Measurements from ENCODE around the gene BLNK. TPM values are rescaled to one million over a fixed set of nuclear protein-coding genes. Genes with fewer than 3 reads are reported as not detected.
"Not testable (repeated sequence)": the region's sequence is repeated elsewhere in the genome, so short reads cannot be mapped to it uniquely, and the experiment has no call there.

BLNK gene
- total RNA-seq, 5 donors from 2014 or later (not counting 1 experiment from before 2014, with no cell fraction given) = 1.3 to 8.2 (median 1.7) TPM

GRCh38 chr10:96205580-96205979 is 65.8 kb downstream of the BLNK start:
- H3K27ac Mint-ChIP-seq = no peak overlapping the region
- no peaks in the 10 kb centered on the region for H3K36me3 ChIP-seq (ENCODE audit: control insufficient read depth in 2 of 2, extremely low read depth in 1 of 2, insufficient read depth in 1 of 2, low read length in 1 of 2)
- no peaks in the 10 kb centered on the region for H3K9me3 Mint-ChIP-seq
- H3K4me1 ChIP-seq (ENCODE audit: control insufficient read depth in 1 of 2, extremely low read depth in 1 of 2, insufficient read depth in 2 of 2, low read length in 2 of 2) = no peaks in the 10 kb centered on the region
- ATAC-seq (replicated peaks in 1 of 4) (no peak), DNase-seq (no peak)
- no peak overlapping the region for H3K27ac ChIP-seq (ENCODE audit: low read length)
- WGBS (ENCODE audit: insufficient coverage) = 100% methylated on average over 1 of the region's 1 CpG
- H3K4me3 ChIP-seq (ENCODE audit: control insufficient read depth in 1 of 2, extremely low read depth in 1 of 2, low read length in 1 of 2) = no peak overlapping the region
- CTCF ChIA-PET = no interaction called here
- H3K27me3 ChIP-seq (replicated peaks in 1 of 2; ENCODE audit: control insufficient read depth in 2 of 2, extremely low read depth in 1 of 2, insufficient read depth in 2 of 2, low read length in 1 of 2) = peaks cover 0 to 6% of the 10 kb centered on the region in 2 experiments
- POLR2A ChIA-PET = no interaction called here
- H3K4me1 Mint-ChIP-seq = no peaks in the 10 kb centered on the region
- no peaks in the 10 kb centered on the region for H3K36me3 Mint-ChIP-seq
- peaks cover 0 to 2% of the 10 kb centered on the region in 2 donors for H3K27me3 Mint-ChIP-seq
- H3K4me3 Mint-ChIP-seq = no peak overlapping the region
- no peaks in the 10 kb centered on the region for H3K9me3 ChIP-seq

- no peaks in the 10 kb centered on the region for H3K27me3 ChIP-seq (replicated peaks in 1 of 2; ENCODE audit: control insufficient read depth in 2 of 2, extremely low read depth in 1 of 2, insufficient read depth in 2 of 2, low read length in 1 of 2)
- H3K4me1 Mint-ChIP-seq = no peaks in the 10 kb centered on the region
- WGBS (ENCODE audit: insufficient coverage) = no CpG with 5 or more reads among the region's 1 CpG
- no peaks in the 10 kb centered on the region for H3K36me3 ChIP-seq (ENCODE audit: control insufficient read depth in 2 of 2, extremely low read depth in 1 of 2, insufficient read depth in 1 of 2, low read length in 1 of 2)
- DNase-seq = no peak
- no peaks in the 10 kb centered on the region for H3K4me1 ChIP-seq (ENCODE audit: control insufficient read depth in 1 of 2, extremely low read depth in 1 of 2, insufficient read depth in 2 of 2, low read length in 2 of 2)
- no peak overlapping the region for H3K27ac Mint-ChIP-seq
- CTCF ChIA-PET = no interaction called here
- H3K36me3 Mint-ChIP-seq = no peaks in the 10 kb centered on the region
- ATAC-seq (replicated peaks in 1 of 4) = no peak
- no peak overlapping the region for H3K4me3 Mint-ChIP-seq
- no peak overlapping the region for H3K4me3 ChIP-seq (ENCODE audit: control insufficient read depth in 1 of 2, extremely low read depth in 1 of 2, low read length in 1 of 2)
- H3K27ac ChIP-seq (ENCODE audit: low read length) = no peak overlapping the region
- H3K27me3 Mint-ChIP-seq = peaks cover 9 to 13% of the 10 kb centered on the region in 2 donors
- H3K9me3 Mint-ChIP-seq = no peaks in the 10 kb centered on the region
- POLR2A ChIA-PET = no interaction called here
- H3K9me3 ChIP-seq = no peaks in the 10 kb centered on the region
Measured at GRCh38 chr10:96201525-96201924, 69.8 kb downstream of the BLNK start.

- H3K27ac Mint-ChIP-seq; H3K4me3 ChIP-seq (ENCODE audit: control insufficient read depth in 1 of 2, extremely low read depth in 1 of 2, low read length in 1 of 2); DNase-seq; H3K4me1 Mint-ChIP-seq; H3K36me3 ChIP-seq (ENCODE audit: control insufficient read depth in 2 of 2, extremely low read depth in 1 of 2, insufficient read depth in 1 of 2, low read length in 1 of 2); H3K27ac ChIP-seq (ENCODE audit: low read length); POLR2A ChIA-PET; H3K36me3 Mint-ChIP-seq; H3K4me1 ChIP-seq (ENCODE audit: control insufficient read depth in 1 of 2, extremely low read depth in 1 of 2, insufficient read depth in 2 of 2, low read length in 2 of 2); H3K4me3 Mint-ChIP-seq; H3K27me3 ChIP-seq (replicated peaks in 1 of 2; ENCODE audit: control insufficient read depth in 2 of 2, extremely low read depth in 1 of 2, insufficient read depth in 2 of 2, low read length in 1 of 2); H3K9me3 ChIP-seq; ATAC-seq (replicated peaks in 1 of 4); CTCF ChIA-PET: not testable (repeated sequence)
- peaks cover 19 to 22% of the 10 kb centered on the region in 2 donors for H3K27me3 Mint-ChIP-seq
- WGBS (ENCODE audit: insufficient coverage) = no CpG with 5 or more reads among the region's 1 CpG
- H3K9me3 Mint-ChIP-seq = peaks cover 5 to 13% (median 5%) of the 10 kb centered on the region in 3 donors
Measured at GRCh38 chr10:96189505-96189904, 81.9 kb downstream of the BLNK start.

GRCh38 chr10:96188916-96189315 is 82.5 kb downstream of the BLNK start:
- ATAC-seq (replicated peaks in 1 of 4) (no peak), DNase-seq (no peak)
- Histone ChIP-seq H3K27ac (ENCODE audit: low read length) (no peak overlapping the region), H3K27me3 (replicated peaks in 1 of 2; ENCODE audit: control insufficient read depth in 2 of 2, extremely low read depth in 1 of 2, insufficient read depth in 2 of 2, low read length in 1 of 2) (peaks cover 0 to 8% of the 10 kb centered on the region in 2 experiments), H3K36me3 (ENCODE audit: control insufficient read depth in 2 of 2, extremely low read depth in 1 of 2, insufficient read depth in 1 of 2, low read length in 1 of 2) (no peaks in the 10 kb centered on the region), H3K4me1 (ENCODE audit: control insufficient read depth in 1 of 2, extremely low read depth in 1 of 2, insufficient read depth in 2 of 2, low read length in 2 of 2) (no peaks in the 10 kb centered on the region), H3K9me3 (no peaks in the 10 kb centered on the region), H3K4me3 (ENCODE audit: control insufficient read depth in 1 of 2, extremely low read depth in 1 of 2, low read length in 1 of 2) (no peak overlapping the region)
- Mint-ChIP-seq H3K27me3 (peaks cover 22 to 23% of the 10 kb centered on the region in 2 donors), H3K4me1 (no peaks in the 10 kb centered on the region), H3K9me3 (peaks cover 8 to 16% (median 9%) of the 10 kb centered on the region in 3 donors), H3K27ac (no peak overlapping the region), H3K36me3 (peaks cover 4% of the 10 kb centered on the region), H3K4me3 (no peak overlapping the region)
- ChIA-PET POLR2A (no interaction called here), CTCF (no interaction called here)
- 100% methylated on average over 1 of the region's 1 CpG for WGBS (ENCODE audit: insufficient coverage)

- Mint-ChIP-seq H3K4me3 (no peak overlapping the region), H3K9me3 (peaks cover 12 to 21% (median 13%) of the 10 kb centered on the region in 3 donors), H3K27ac (no peak overlapping the region), H3K36me3 (peaks cover 4% of the 10 kb centered on the region), H3K27me3 (peaks cover 24 to 28% of the 10 kb centered on the region in 2 donors), H3K4me1 (no peaks in the 10 kb centered on the region)
- CTCF ChIA-PET = no interaction called here
- Histone ChIP-seq H3K4me1 (ENCODE audit: control insufficient read depth in 1 of 2, extremely low read depth in 1 of 2, insufficient read depth in 2 of 2, low read length in 2 of 2) (no peaks in the 10 kb centered on the region), H3K36me3 (ENCODE audit: control insufficient read depth in 2 of 2, extremely low read depth in 1 of 2, insufficient read depth in 1 of 2, low read length in 1 of 2) (no peaks in the 10 kb centered on the region), H3K27me3 (replicated peaks in 1 of 2; ENCODE audit: control insufficient read depth in 2 of 2, extremely low read depth in 1 of 2, insufficient read depth in 2 of 2, low read length in 1 of 2) (peaks cover 0 to 8% of the 10 kb centered on the region in 2 experiments), H3K4me3 (ENCODE audit: control insufficient read depth in 1 of 2, extremely low read depth in 1 of 2, low read length in 1 of 2) (no peak overlapping the region), H3K9me3 (no peaks in the 10 kb centered on the region), H3K27ac (ENCODE audit: low read length) (no peak overlapping the region)
- WGBS (ENCODE audit: insufficient coverage) = 60% methylated on average over 1 of the region's 2 CpGs
- DNase-seq (no peak), ATAC-seq (replicated peaks in 1 of 4) (no peak)
- POLR2A ChIA-PET = no interaction called here
Measured at GRCh38 chr10:96188421-96188820, 82.9 kb downstream of the BLNK start.

- Mint-ChIP-seq H3K4me1 (no peaks in the 10 kb centered on the region), H3K27me3 (peaks cover 6 to 15% of the 10 kb centered on the region in 2 donors), H3K36me3 (no peaks in the 10 kb centered on the region), H3K4me3 (no peak overlapping the region), H3K27ac (no peak overlapping the region), H3K9me3 (peaks cover 3 to 54% (median 29%) of the 10 kb centered on the region in 3 donors)
- no peak for ATAC-seq (replicated peaks in 1 of 4)
- Histone ChIP-seq H3K4me3 (ENCODE audit: control insufficient read depth in 1 of 2, extremely low read depth in 1 of 2, low read length in 1 of 2) (no peak overlapping the region), H3K4me1 (ENCODE audit: control insufficient read depth in 1 of 2, extremely low read depth in 1 of 2, insufficient read depth in 2 of 2, low read length in 2 of 2) (no peaks in the 10 kb centered on the region), H3K36me3 (ENCODE audit: control insufficient read depth in 2 of 2, extremely low read depth in 1 of 2, insufficient read depth in 1 of 2, low read length in 1 of 2) (no peaks in the 10 kb centered on the region), H3K9me3 (no peaks in the 10 kb centered on the region), H3K27me3 (replicated peaks in 1 of 2; ENCODE audit: control insufficient read depth in 2 of 2, extremely low read depth in 1 of 2, insufficient read depth in 2 of 2, low read length in 1 of 2) (peaks cover 0 to 5% of the 10 kb centered on the region in 2 experiments), H3K27ac (ENCODE audit: low read length) (no peak overlapping the region)
- ChIA-PET CTCF (no interaction called here), POLR2A (no interaction called here)
- DNase-seq = no peak
- no CpG with 5 or more reads among the region's 1 CpG for WGBS (ENCODE audit: insufficient coverage)
Measured at GRCh38 chr10:96176985-96177384, 94.4 kb downstream of the BLNK start.

- peaks cover 7% of the 10 kb centered on the region for H3K36me3 Mint-ChIP-seq
- CTCF ChIA-PET = no interaction called here
Measured at GRCh38 chr10:96172666-96173065, 98.7 kb downstream of the BLNK start.

More at GRCh38 chr10:96172666-96173065, 98.7 kb downstream of the BLNK start:
- WGBS (ENCODE audit: insufficient coverage) = no CpG with 5 or more reads among the region's 1 CpG
- H3K4me3 ChIP-seq (ENCODE audit: control insufficient read depth in 1 of 2, extremely low read depth in 1 of 2, low read length in 1 of 2) = no peak overlapping the region
- Mint-ChIP-seq H3K4me1 (no peaks in the 10 kb centered on the region), H3K9me3 (peaks cover 9 to 75% (median 50%) of the 10 kb centered on the region in 3 donors), H3K27ac (no peak overlapping the region), H3K4me3 (no peak overlapping the region), H3K27me3 (peaks cover 0 to 4% of the 10 kb centered on the region in 2 donors)
- ATAC-seq (replicated peaks in 1 of 4) (no peak), DNase-seq (no peak)
- H3K27me3 ChIP-seq (replicated peaks in 1 of 2; ENCODE audit: control insufficient read depth in 2 of 2, extremely low read depth in 1 of 2, insufficient read depth in 2 of 2, low read length in 1 of 2) = peaks cover 0 to 5% of the 10 kb centered on the region in 2 experiments
- no peaks in the 10 kb centered on the region for H3K9me3 ChIP-seq
- POLR2A ChIA-PET = no interaction called here
- no peak overlapping the region for H3K27ac ChIP-seq (ENCODE audit: low read length)
- H3K4me1 ChIP-seq (ENCODE audit: control insufficient read depth in 1 of 2, extremely low read depth in 1 of 2, insufficient read depth in 2 of 2, low read length in 2 of 2) = no peaks in the 10 kb centered on the region
- H3K36me3 ChIP-seq (ENCODE audit: control insufficient read depth in 2 of 2, extremely low read depth in 1 of 2, insufficient read depth in 1 of 2, low read length in 1 of 2) = no peaks in the 10 kb centered on the region
